Liver (tissue), 9 donors: Measurements from ENCODE around the gene KDM4D. TPM values are rescaled to one million over a fixed set of nuclear protein-coding genes. Genes with fewer than 3 reads are reported as not detected.

Experiments
- DNase-seq: peaks from one replicate; pipeline ENCODE4 v3.0.0-alpha.2; 2017; ENCODE audit warnings: low spot score
- H3K27ac ChIP-seq, 2 donors: one replicate each; pipeline ENCODE4 v1.7.0; 2013; ENCODE audit warnings: inconsistent platforms in 2 of 2, low read length in 2 of 2, control low read depth in 1 of 2, low read depth in 1 of 2, mild to moderate bottlenecking in 1 of 2
- H3K27me3 ChIP-seq, 4 donors: one replicate each; pipeline versions ENCODE4 v1.6.1 to v1.7.0; 2013; ENCODE audit warnings: low read length in 3 of 4, inconsistent platforms in 1 of 4, mild to moderate bottlenecking in 1 of 4, moderate library complexity in 1 of 4; ENCODE audit not compliant: control insufficient read depth in 4 of 4, insufficient read depth in 4 of 4
- H3K36me3 ChIP-seq, 4 donors: one replicate each; pipeline versions ENCODE4 v1.6.1 to v1.7.0; 2013; ENCODE audit warnings: low read length in 3 of 4, mild to moderate bottlenecking in 3 of 4, low read depth in 1 of 4, moderate library complexity in 1 of 4; ENCODE audit not compliant: control insufficient read depth in 4 of 4, insufficient read depth in 3 of 4
- H3K4me1 ChIP-seq, 4 donors: one replicate each; pipeline versions ENCODE4 v1.6.1 to v1.7.0; 2013; ENCODE audit warnings: low read length in 3 of 4, mild to moderate bottlenecking in 3 of 4, moderate library complexity in 1 of 4; ENCODE audit not compliant: control insufficient read depth in 4 of 4, insufficient read depth in 4 of 4
- H3K4me3 ChIP-seq, 3 donors: one replicate each; pipeline versions ENCODE4 v1.6.1 to v1.7.0; 2013; ENCODE audit warnings: low read length in 3 of 3, control low read depth in 1 of 3, low read depth in 1 of 3, mild to moderate bottlenecking in 1 of 3
- H3K9ac ChIP-seq, 2 donors: one replicate each; pipeline ENCODE4 v1.7.0; 2013; ENCODE audit warnings: low read length in 2 of 2, mild to moderate bottlenecking in 2 of 2, moderate library complexity in 2 of 2, control low read depth in 1 of 2, low read depth in 1 of 2
- H3K9me3 ChIP-seq, 4 donors: one replicate each; pipeline versions ENCODE4 v1.6.1 to v1.7.0; 2013; ENCODE audit warnings: low read length in 3 of 4; ENCODE audit not compliant: control insufficient read depth in 4 of 4
- CTCF ChIP-seq: fragments of 150-350 bp; IDR thresholded peaks from 2 replicates; pipeline ENCODE4 v1.5.1; 2017; ENCODE audit warnings: improper control_type of control experiment, low read depth, low read length; ENCODE audit not compliant: missing input control
- FOXA1 ChIP-seq: IDR thresholded peaks from 2 replicates; pipeline ENCODE4 v1.6.1; 2016; ENCODE audit warnings: antibody characterized with exemption
- FOXA2 ChIP-seq: IDR thresholded peaks from 2 replicates; pipeline ENCODE4 v1.6.1; 2016; ENCODE audit warnings: antibody characterized with exemption
- HNF4A ChIP-seq, 2 donors: conservative IDR thresholded peaks; 2 replicates each; pipeline ENCODE4 v1.6.1; 2016; ENCODE audit warnings: antibody characterized with exemption in 2 of 2, mild to moderate bottlenecking in 2 of 2
- HNF4G ChIP-seq: IDR thresholded peaks from 2 replicates; pipeline ENCODE4 v1.6.1; 2016; ENCODE audit warnings: antibody characterized with exemption
- MAX ChIP-seq: IDR thresholded peaks from 2 replicates; pipeline ENCODE4 v1.6.1; 2016; ENCODE audit warnings: antibody characterized with exemption
- NR2F2 ChIP-seq: IDR thresholded peaks from 2 replicates; pipeline ENCODE4 v1.6.1; 2016; ENCODE audit warnings: antibody characterized with exemption
- RAD21 ChIP-seq, 2 donors: IDR thresholded peaks; 2 replicates each; pipeline ENCODE4 v1.6.1; 2016; ENCODE audit warnings: antibody characterized with exemption in 2 of 2, mild to moderate bottlenecking in 2 of 2
- REST ChIP-seq: IDR thresholded peaks from 2 replicates; pipeline ENCODE4 v1.6.1; 2016; ENCODE audit warnings: antibody characterized with exemption, mild to moderate bottlenecking
- RXRA ChIP-seq, 2 donors: IDR thresholded peaks; 2 replicates each; pipeline ENCODE4 v1.6.1; 2017 to 2018; ENCODE audit warnings: antibody characterized with exemption in 2 of 2, mild to moderate bottlenecking in 1 of 2
- SP1 ChIP-seq: IDR thresholded peaks from 2 replicates; pipeline ENCODE4 v1.6.1; 2018; ENCODE audit warnings: antibody characterized with exemption, mild to moderate bottlenecking
- TAF1 ChIP-seq: conservative IDR thresholded peaks from 2 replicates; pipeline ENCODE4 v1.6.1; 2016; ENCODE audit warnings: antibody characterized with exemption, mild to moderate bottlenecking
- YY1 ChIP-seq: IDR thresholded peaks from 2 replicates; pipeline ENCODE4 v1.6.1; 2016; ENCODE audit warnings: antibody characterized with exemption, mild to moderate bottlenecking
- WGBS: extraction: QIAGEN DNeasy Blood & Tissue Kit; methylation state at CpG from one replicate; pipeline ENCODE4 v1.1.7; 2013; 5-methylcytosine and 5-hydroxymethylcytosine counted together
- polyA plus RNA-seq, 2 donors: library from polyadenylated mRNA; stranded (reverse) in 1 of 2; unstranded in 1 of 2; fragments of 200-250 nt in 1 of 2; fragments of >200 nt in 1 of 2; fragmentation: Nextera tagmentation in 1 of 2; extraction: Ambion mirVana in 1 of 2; gene quantifications; one replicate each; pipeline versions ENCODE4 v1.2.1 to v1.2.3, GENCODE V29; 2013 to 2015
- total RNA-seq, 2 donors: library from RNA; depleted of rRNA; stranded (reverse); fragments of >200 nt; gene quantifications; one replicate each; pipeline ENCODE4 v1.2.3, GENCODE V29; 2014
- donor health status: healthy.
- donor health status: healthy.
- donor health status: healthy.
- donor health status: healthy.
- donor health status: healthy.

Gene KDM4D
- total and polyA plus RNA-seq, 4 donors = 0.11 to 0.23 (median 0.17) TPM

GRCh38 chr11:94939346-94939745, 34.2 kb upstream of the KDM4D start (continued):
- TF ChIP-seq CTCF = no peak

- no peaks in the 10 kb centered on the region for H3K9me3 ChIP-seq
- 75% methylated on average over 4 of the region's 4 CpGs for WGBS
- DNase-seq = no peak
- no peaks in the 10 kb centered on the region for H3K36me3 ChIP-seq
- H3K27ac ChIP-seq = no peak overlapping the region
- TF ChIP-seq SP1 (no peak), FOXA2 (no peak), HNF4A (conservative IDR thresholded peaks at IDR 0.05) (no peak), RXRA (IDR thresholded peaks at IDR 0.05) (no peak)
- no peak overlapping the region for H3K9ac ChIP-seq
- no peaks in the 10 kb centered on the region for H3K27me3 ChIP-seq
- H3K4me3 ChIP-seq = no peak overlapping the region
- no peaks in the 10 kb centered on the region for H3K4me1 ChIP-seq
Observed at GRCh38 chr11:94941131-94941530, 32.4 kb upstream of the KDM4D start.

- TF ChIP-seq RXRA (IDR thresholded peaks at IDR 0.05) (no peak), TAF1 (no peak), REST (no peak), NR2F2 (no peak), HNF4G (no peak), MAX (no peak), FOXA1 (no peak), FOXA2 (no peak), YY1 (no peak), RAD21 (IDR thresholded peaks at IDR 0.05) (no peak)
- no peak overlapping the region for H3K27ac ChIP-seq
- no peaks in the 10 kb centered on the region for H3K9me3 ChIP-seq
- no peaks in the 10 kb centered on the region for H3K36me3 ChIP-seq
- H3K27me3 ChIP-seq = no peaks in the 10 kb centered on the region
- no peaks in the 10 kb centered on the region for H3K4me1 ChIP-seq
- no peak for DNase-seq
- 85% methylated on average over 4 of the region's 4 CpGs for WGBS
- no peak overlapping the region for H3K9ac ChIP-seq
- H3K4me3 ChIP-seq = no peak overlapping the region
Observed at GRCh38 chr11:94946812-94947211, 26.7 kb upstream of the KDM4D start.
